Endothelial cell of umbilical vein (primary cell): ENCODE results near the gene TPSG1. TPM values are rescaled to one million over a fixed set of nuclear protein-coding genes. Genes with fewer than 3 reads are reported as not detected.
"Not testable (repeated sequence)": the region's sequence is repeated elsewhere in the genome, so short reads cannot be mapped to it uniquely, and the experiment has no call there.

ENCODE experiments used
- BruUV-seq: library from RNA; stranded (reverse); fragments of 400-500 nt; replicated peaks from 2 replicates; lab custom pipeline; 2021; lab: Mats Ljungman, UMichigan
- CTCF ChIA-PET: fragments of 300-600, 350-600 bp; sonication (Branson Sonifier 250); formaldehyde crosslinking; loops from one replicate; lab custom pipeline; 2021; ENCODE audit warnings: antibody characterized with exemption, inconsistent platforms; lab: Charles Lee
- POLR2A ChIA-PET: fragments of 300-600, 350-600 bp; sonication (Branson Sonifier 250); formaldehyde crosslinking; loops from one replicate; lab custom pipeline; 2021; ENCODE audit warnings: antibody characterized with exemption, inconsistent platforms; lab: Charles Lee
- DNase-seq: peaks from one replicate; pipeline ENCODE4 v3.0.0-alpha.2; 2011; ENCODE audit warnings: low read depth, low spot score
- FAIRE-seq: peaks from 2 replicates; lab custom pipeline; 2011; peaks lifted over from hg19 to GRCh38; lab: Jason Lieb, UNC
- H2AFZ ChIP-seq: 2 replicates; pipeline ENCODE4 v1.6.0; 2012; ENCODE audit warnings: low read depth, low read length, control low read depth, inconsistent platforms
- H3K27ac ChIP-seq: 2 replicates; pipeline ENCODE4 v1.5.1; 2011; ENCODE audit warnings: low read depth, mild to moderate bottlenecking, control low read depth, low read length, moderate library complexity; ENCODE audit not compliant: insufficient read depth
- H3K27me3 ChIP-seq, 2 experiments: 2 replicates each; pipeline versions ENCODE4 v1.6.0 to v1.6.1; 2011; ENCODE audit warnings: low read length in 2 of 2, mixed read lengths in 1 of 2; ENCODE audit not compliant: control insufficient read depth in 2 of 2, insufficient read depth in 2 of 2
- H3K36me3 ChIP-seq, 2 experiments: 2 replicates in 1 of 2; 3 replicates in 1 of 2; pipeline ENCODE4 v1.5.1; 2011; ENCODE audit warnings: low read length in 2 of 2, mild to moderate bottlenecking in 1 of 2, moderate library complexity in 1 of 2; ENCODE audit not compliant: control insufficient read depth in 2 of 2, insufficient read depth in 2 of 2; ENCODE audit errors: extremely low read depth in 1 of 2
- H3K4me1 ChIP-seq: 3 replicates; pipeline ENCODE4 v1.5.1; 2011; ENCODE audit warnings: mild to moderate bottlenecking, low read length; ENCODE audit not compliant: control insufficient read depth, insufficient read depth; ENCODE audit errors: extremely low read depth
- H3K4me2 ChIP-seq: 2 replicates; pipeline ENCODE4 v1.6.1; 2011; ENCODE audit warnings: low read length, control low read depth, mixed read lengths; ENCODE audit not compliant: insufficient read depth
- H3K4me3 ChIP-seq, 3 experiments: fragments of 200-600 bp in 1 of 3; sonication (generic), shearing (Covaris generic) in 1 of 3; replicated peaks in 1 of 3; 2 replicates each; pipeline ENCODE4 v1.5.1; 2011 to 2016; ENCODE audit warnings: control low read depth in 3 of 3, low read length in 3 of 3, mild to moderate bottlenecking in 2 of 3, inconsistent platforms in 1 of 3, low read depth in 1 of 3, moderate library complexity in 1 of 3; ENCODE audit not compliant: insufficient read depth in 1 of 3
- H3K79me2 ChIP-seq: 2 replicates; pipeline ENCODE4 v1.6.0; 2012; ENCODE audit warnings: low read length, inconsistent platforms; ENCODE audit not compliant: control insufficient read depth, insufficient read depth
- H3K9ac ChIP-seq: replicated peaks from 2 replicates; pipeline ENCODE3; 2011; ENCODE audit warnings: low read length, control low read depth; ENCODE audit not compliant: insufficient read depth; ENCODE audit errors: extremely low read depth
- H3K9me1 ChIP-seq: replicated peaks from 3 replicates; pipeline ENCODE4 v1.6.0; 2011; ENCODE audit warnings: mild to moderate bottlenecking, low read length; ENCODE audit not compliant: control insufficient read depth, insufficient read depth; ENCODE audit errors: extremely low read depth
- H3K9me3 ChIP-seq: replicated peaks from 2 replicates; pipeline ENCODE4 v1.5.1; 2012; ENCODE audit warnings: low read length, inconsistent platforms; ENCODE audit not compliant: control insufficient read depth, insufficient read depth
- H4K20me1 ChIP-seq: replicated peaks from 2 replicates; pipeline ENCODE3; 2011; ENCODE audit warnings: mild to moderate bottlenecking, low read length; ENCODE audit not compliant: control insufficient read depth, insufficient read depth; ENCODE audit errors: extremely low read depth
- EZH2 ChIP-seq: IDR thresholded peaks from 2 replicates; pipeline ENCODE4 v1.6.1; 2012; ENCODE audit warnings: borderline replicate concordance, low read depth, mild to moderate bottlenecking, moderate library complexity, low read length, inconsistent platforms; ENCODE audit not compliant: severe bottlenecking
- FOS ChIP-seq: IDR thresholded peaks from 2 replicates; pipeline ENCODE4 v1.6.1; 2011; ENCODE audit warnings: mild to moderate bottlenecking, low read length, moderate library complexity, borderline replicate concordance; ENCODE audit not compliant: insufficient read depth
- GATA2 ChIP-seq: IDR thresholded peaks from 2 replicates; pipeline ENCODE4 v1.7.0; 2011; ENCODE audit warnings: low read depth, mild to moderate bottlenecking, moderate library complexity, mixed read lengths, low read length; ENCODE audit not compliant: insufficient read length, insufficient read depth
- JUN ChIP-seq: IDR thresholded peaks from 2 replicates; pipeline ENCODE4 v1.6.1; 2011; ENCODE audit warnings: borderline replicate concordance, low read depth; ENCODE audit not compliant: insufficient read length, insufficient read depth
- MYC ChIP-seq: IDR thresholded peaks from one replicate; pipeline ENCODE4 v1.6.1; 2011; ENCODE audit warnings: mild to moderate bottlenecking, low read depth, low read length
- POLR2A ChIP-seq: IDR thresholded peaks from 2 replicates; pipeline ENCODE4 v1.6.1; 2012; ENCODE audit warnings: low read depth, mild to moderate bottlenecking, control low read depth, low read length
- POLR2AphosphoS5 ChIP-seq: IDR thresholded peaks from 2 replicates; pipeline ENCODE4 v1.6.1; 2012; ENCODE audit warnings: low read depth, mild to moderate bottlenecking, control low read depth, low read length, moderate library complexity; ENCODE audit not compliant: insufficient read depth
- dilution Hi-C: fragments of 300-500 bp; cut with MboI; formaldehyde crosslinking; loops from one replicate; pipeline ENCODE4 v1.15.0; 2019; ENCODE audit warnings: low sequenced_read_pairs; ENCODE audit not compliant: extremely low pct_ligation_motif_present
- intact Hi-C: fragments of 100-400 bp; cut with micrococcal nuclease; formaldehyde crosslinking; loops from one replicate; pipeline ENCODE4 v1.10.0; 2022
- polyA plus RNA-seq, 4 experiments: library from polyadenylated mRNA; depleted of rRNA in 3 of 4; stranded (reverse) in 3 of 4; unstranded in 1 of 4; fragments of >200 nt; gene quantifications; 2 replicates each; pipeline versions ENCODE4 v1.2.1 to v1.2.3, GENCODE V29; 2011 to 2012; ENCODE audit warnings: missing spikeins in 1 of 4
- total RNA-seq: library from RNA; stranded (reverse); gene quantifications from 2 replicates; pipeline ENCODE4 v1.2.3, GENCODE V29; 2021
- TF ChIP-seq, protein P1 (sequence below): IDR thresholded peaks from 2 replicates; pipeline ENCODE4 v1.6.1; 2011; ENCODE audit not compliant: insufficient read depth, insufficient read length
- TF ChIP-seq, protein P2 (sequence below), 2 donors: IDR thresholded peaks; 1 replicate in 1 of 2; 2 replicates in 1 of 2; pipeline ENCODE4 v1.5.1; 2011; ENCODE audit warnings: low read length in 2 of 2, mild to moderate bottlenecking in 2 of 2, moderate library complexity in 2 of 2, control low read depth in 1 of 2, inconsistent platforms in 1 of 2, low read depth in 1 of 2; ENCODE audit not compliant: insufficient read depth in 1 of 2; ENCODE audit errors: extremely low read depth in 1 of 2

TPSG1 gene
- total and polyA plus RNA-seq, 2 donors (not counting 3 experiments of a cell fraction or from before 2014, with no cell fraction given), result not detected

DNA sequence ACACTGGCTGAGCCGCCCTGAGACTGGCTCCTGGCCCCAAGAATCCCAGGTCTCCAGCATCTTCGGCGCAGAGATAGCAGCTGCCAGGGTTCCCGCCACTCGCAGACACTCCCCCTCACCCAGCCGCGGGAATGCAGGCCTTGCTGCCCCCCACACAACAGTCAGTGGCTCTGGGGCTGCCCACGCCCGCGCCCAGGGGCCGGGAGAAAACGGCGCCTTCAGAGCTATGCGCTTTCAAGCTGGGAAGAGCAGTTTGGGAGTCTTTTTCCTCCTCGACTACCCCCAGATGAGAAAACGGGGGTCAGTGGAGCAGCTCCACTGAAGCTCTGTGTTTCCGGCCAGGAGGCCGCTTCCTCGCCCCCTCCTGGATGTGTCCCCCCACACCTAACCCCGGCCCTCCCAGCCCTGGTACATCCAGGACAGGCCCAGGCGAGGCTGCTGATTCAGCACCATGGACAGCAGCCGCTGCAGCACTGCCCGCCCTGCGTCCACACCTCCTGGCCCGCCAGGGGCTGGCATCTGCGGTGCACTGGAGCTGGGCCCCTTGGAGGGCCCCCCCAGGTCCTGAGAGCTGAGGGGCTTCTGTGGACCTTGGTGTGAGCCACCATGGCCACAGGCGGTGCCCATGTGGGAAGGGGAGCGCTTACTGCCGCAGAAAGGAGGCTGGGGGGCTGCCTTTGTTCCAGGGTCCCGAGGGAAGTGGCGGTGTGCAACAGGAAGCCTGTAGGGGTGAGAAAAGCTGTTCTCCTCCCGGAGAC, 36.5 kb downstream of the TPSG1 start:
- CTCF ChIA-PET, result no interaction called here
- Histone ChIP-seq H3K9me1 (no peaks in the 10 kb centered on the region), H3K9me3 (no peaks in the 10 kb centered on the region), H3K27me3 (no peaks in the 10 kb centered on the region), H3K9ac (no peak overlapping the region), H4K20me1 (no peaks in the 10 kb centered on the region), H2AFZ (no peak overlapping the region), H3K4me2 (no peak overlapping the region), H3K4me1 (no peaks in the 10 kb centered on the region), H3K36me3 (no peaks in the 10 kb centered on the region), H3K27ac (no peak overlapping the region), H3K4me3 (no peak overlapping the region), H3K79me2 (no peaks in the 10 kb centered on the region)
- intact Hi-C loops, result no loop called here
- no TSS peak for BruUV-seq
- DNase-seq (peak; percentile 20), FAIRE-seq (no peak)
- TF ChIP-seq POLR2AphosphoS5 (no peak), JUN (no peak), GATA2 (no peak), POLR2A (no peak), EZH2 (no peak), MYC (no peak), FOS (no peak)
- TF ChIP-seq, protein P1, sequence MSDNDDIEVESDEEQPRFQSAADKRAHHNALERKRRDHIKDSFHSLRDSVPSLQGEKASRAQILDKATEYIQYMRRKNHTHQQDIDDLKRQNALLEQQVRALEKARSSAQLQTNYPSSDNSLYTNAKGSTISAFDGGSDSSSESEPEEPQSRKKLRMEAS, result no peak
- TF ChIP-seq, protein P2, sequence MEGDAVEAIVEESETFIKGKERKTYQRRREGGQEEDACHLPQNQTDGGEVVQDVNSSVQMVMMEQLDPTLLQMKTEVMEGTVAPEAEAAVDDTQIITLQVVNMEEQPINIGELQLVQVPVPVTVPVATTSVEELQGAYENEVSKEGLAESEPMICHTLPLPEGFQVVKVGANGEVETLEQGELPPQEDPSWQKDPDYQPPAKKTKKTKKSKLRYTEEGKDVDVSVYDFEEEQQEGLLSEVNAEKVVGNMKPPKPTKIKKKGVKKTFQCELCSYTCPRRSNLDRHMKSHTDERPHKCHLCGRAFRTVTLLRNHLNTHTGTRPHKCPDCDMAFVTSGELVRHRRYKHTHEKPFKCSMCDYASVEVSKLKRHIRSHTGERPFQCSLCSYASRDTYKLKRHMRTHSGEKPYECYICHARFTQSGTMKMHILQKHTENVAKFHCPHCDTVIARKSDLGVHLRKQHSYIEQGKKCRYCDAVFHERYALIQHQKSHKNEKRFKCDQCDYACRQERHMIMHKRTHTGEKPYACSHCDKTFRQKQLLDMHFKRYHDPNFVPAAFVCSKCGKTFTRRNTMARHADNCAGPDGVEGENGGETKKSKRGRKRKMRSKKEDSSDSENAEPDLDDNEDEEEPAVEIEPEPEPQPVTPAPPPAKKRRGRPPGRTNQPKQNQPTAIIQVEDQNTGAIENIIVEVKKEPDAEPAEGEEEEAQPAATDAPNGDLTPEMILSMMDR (IDR thresholded peaks at IDR 0.05; ENCODE audit: extremely low read depth in 1 of 2, insufficient read depth in 1 of 2, low read depth in 1 of 2, low read length in 2 of 2), result no peak
- POLR2A ChIA-PET, result no interaction called here
- dilution Hi-C loops, result no loop called here

DNA sequence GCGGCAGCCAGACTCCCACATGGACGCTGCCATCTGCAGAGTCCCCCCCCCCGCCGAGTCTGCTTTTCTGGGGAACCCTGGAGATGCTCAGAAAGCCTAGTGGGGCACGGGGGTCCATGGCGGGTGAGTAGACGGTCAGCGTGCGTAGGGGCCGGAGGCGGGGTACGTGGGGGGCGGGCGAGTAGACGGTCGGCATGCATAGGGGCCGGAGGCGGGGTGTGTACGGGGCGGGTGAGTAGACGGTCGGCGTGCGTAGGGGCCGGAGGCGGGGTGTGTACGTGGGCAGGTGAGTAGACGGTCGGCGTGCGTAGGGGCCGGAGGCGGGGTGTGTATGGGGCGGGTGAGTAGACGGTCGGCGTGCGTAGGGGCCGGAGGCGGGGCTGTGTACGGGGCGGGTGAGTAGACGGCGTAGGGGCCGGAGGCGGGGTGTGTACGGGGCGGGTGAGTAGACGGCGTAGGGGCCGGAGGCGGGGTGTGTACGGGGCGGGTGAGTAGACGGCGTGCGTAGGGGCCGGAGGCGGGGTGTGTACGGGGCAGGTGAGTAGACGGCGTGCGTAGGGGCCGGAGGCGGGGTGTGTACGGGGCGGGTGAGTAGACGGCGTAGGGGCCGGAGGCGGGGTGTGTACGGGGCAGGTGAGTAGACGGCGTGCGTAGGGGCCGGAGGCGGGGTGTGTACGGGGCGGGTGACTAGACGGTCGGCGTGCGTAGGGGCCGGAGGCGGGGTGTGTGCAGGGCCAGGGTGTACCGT, 39.4 kb downstream of the TPSG1 start:
- H3K4me2 ChIP-seq, H4K20me1 ChIP-seq, BruUV-seq, H3K27ac ChIP-seq, H3K4me1 ChIP-seq, H3K36me3 ChIP-seq, H3K9ac ChIP-seq, H3K79me2 ChIP-seq, dilution Hi-C loops, H2AFZ ChIP-seq, H3K27me3 ChIP-seq, CTCF ChIA-PET, FAIRE-seq, H3K9me1 ChIP-seq, POLR2A ChIA-PET, intact Hi-C loops, H3K4me3 ChIP-seq, DNase-seq, H3K9me3 ChIP-seq: not testable (repeated sequence)
